Stimulated activated CD4-positive, alpha-beta T cell treated with anti-CD3 and anti-CD28 coated beads, TNF-alpha, amount 100 ng/mL, for 4 hours (primary cell): ENCODE data around the gene SHOC1.
"Not testable (repeated sequence)": the region's sequence is repeated elsewhere in the genome, so short reads cannot be mapped to it uniquely, and the experiment has no call there.

ENCODE experiments used
- DNase-seq, 3 experiments: peaks; one replicate each; pipeline ENCODE4 v3.0.0-alpha.2; 2020; ENCODE audit warnings: low read depth in 3 of 3

The SHOC1 gene

DNA sequence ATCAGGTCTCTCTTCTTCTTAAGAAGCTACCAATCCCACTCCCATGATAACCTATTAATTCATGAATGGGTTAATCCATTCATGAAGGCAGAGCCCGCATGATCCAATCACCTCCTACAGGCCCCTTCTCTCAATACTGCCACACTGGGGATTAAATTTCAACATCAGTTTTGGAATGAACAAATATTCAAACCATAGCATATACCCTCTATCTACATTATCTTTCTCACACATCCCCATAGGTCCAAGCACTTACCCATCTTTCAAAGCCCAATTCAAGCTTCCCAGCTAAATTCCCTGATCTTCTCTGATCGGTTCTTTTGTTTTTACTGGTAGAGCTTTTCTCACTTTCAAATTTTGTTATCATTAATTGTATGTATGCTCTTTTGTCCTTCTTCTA is 10.5 kb upstream of the SHOC1 start:
- no peak for DNase-seq

DNA sequence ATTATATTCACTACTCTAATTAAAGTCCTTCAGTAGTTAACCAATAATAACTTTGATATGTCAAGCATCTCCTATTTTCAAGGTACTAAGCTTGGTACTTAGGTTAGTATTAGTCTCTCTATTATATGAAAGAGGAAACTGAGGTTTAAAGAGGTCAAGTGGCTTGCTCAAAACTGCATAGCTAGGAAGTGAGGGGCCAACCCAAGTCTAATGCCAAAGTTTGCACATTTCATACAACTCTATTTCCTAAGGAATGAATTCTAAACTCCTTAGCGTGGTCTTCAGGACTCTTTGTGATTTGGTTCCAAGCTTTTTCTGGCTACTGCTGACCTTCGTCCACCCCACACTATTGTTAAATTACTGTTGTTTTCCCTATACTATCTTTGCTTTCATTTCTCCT is 9.9 kb upstream of the SHOC1 start:
- no peak for DNase-seq

DNA sequence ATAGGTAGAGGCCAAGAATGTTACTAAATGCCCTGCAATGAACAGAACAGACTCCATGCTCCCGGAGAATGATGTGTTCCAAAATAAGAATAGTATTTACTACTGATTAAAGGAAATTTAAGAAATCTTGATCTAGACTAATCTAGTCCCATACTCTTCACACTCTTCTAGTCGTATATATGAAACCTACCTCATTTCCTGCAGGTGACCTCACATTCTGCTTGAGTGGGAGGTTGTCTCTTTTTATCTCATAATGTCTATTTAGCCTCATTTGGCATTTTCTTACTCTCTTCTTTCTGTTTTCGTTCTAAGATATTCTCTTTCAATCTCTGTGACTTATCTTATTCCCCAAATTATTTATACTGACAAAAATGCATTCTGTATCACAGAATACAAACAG is 9.2 kb upstream of the SHOC1 start:
- DNase-seq, result no peak

DNA sequence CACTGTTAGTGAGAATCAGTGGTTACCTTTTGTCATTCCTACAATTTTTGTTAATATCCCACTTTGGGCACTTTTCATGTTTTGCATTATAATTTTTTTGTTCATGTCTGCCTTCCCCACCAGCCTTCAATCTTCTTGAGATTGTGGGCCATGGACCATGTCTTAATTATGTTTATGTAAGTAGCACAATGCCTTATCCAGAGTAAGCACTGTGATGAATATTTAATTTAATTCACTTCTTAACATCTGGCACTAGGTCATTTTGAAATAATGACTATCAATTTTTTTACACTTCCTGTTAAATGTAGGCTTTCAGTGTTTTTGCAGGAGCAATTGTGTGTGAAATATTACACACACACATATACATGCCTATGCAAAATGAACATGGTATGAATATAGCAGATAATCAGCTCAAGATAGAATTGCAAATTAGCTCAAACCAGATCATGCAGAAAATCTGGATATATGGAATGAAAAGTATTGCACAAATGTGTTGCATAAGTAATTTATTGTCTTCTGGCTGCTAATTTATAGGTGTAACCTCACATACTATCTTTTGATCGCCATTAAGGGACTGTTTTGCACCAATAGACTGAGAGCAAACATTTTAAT is 5.3 kb upstream of the SHOC1 start:
- no peak for DNase-seq

DNA sequence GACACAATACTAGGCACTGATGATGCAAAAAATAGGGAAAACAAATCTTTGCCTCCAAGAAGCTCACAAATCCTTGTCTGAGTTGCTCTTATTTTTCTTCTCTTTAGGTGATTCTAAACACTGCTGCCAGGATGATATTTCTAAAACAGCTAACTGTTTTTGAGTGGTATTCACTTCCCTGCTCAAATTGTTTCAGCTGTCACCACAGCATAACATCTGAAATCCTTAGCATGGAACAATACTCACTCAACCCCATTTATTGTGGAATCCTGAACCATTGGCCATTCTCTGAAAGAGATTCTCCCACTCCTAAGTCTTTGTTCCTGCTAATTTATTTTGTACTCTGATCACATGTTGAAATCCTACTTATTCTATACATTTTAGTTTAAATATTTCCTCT is 4.8 kb upstream of the SHOC1 start:
- no peak for DNase-seq

DNA sequence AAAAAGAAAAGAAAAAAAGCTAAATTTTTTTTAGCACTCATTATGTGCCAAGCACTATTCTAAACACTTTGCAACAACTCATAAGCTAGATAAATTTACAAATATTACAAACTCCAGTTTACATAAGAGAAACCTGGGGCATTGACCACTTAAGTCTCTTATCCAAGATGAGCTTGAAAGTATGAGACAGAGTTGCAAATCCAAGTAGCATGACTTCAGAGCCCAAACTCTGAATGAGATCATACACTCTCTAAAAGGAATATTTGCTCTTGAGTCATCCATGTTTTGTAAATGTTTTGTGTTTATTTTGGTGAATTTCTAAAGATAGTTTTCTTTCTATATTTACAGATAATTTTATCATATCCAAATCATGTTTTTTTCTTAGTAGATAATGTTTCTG is 4.0 kb upstream of the SHOC1 start:
- DNase-seq, result no peak

DNA sequence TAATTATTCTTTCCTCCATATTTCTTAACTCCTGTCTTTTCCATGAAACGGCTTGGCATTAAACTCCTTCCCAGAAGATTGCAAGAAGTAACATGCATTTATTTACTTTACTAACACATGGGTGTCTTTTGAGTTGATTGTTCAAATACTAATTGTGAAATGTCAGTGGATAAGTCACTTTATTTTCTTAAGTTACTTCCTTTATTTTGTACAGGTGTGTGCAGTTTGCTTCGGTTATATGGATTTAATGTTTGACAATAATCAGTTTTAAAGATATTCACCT is 761 bp upstream of the SHOC1 start:
- DNase-seq, result no peak

DNA sequence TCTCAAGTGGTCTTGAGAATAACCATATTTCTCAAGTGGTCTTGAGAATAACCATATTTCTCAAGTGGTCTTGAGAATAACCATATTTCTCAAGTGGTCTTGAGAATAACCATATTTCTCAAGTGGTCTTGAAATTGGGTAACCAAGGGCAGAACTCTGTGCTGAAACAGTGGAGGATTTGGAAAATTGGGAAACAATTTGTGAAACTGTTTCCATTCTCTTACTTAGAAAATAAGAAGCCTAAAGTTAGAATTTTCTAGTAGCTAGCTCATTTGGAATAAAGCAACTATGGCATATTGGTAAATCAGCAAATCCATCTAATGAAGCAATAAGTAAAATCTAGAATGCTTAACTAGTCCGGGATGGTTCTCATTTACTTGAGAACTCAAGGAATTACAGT is 2.9 kb downstream of the SHOC1 start:
- not testable (repeated sequence) for DNase-seq

DNA sequence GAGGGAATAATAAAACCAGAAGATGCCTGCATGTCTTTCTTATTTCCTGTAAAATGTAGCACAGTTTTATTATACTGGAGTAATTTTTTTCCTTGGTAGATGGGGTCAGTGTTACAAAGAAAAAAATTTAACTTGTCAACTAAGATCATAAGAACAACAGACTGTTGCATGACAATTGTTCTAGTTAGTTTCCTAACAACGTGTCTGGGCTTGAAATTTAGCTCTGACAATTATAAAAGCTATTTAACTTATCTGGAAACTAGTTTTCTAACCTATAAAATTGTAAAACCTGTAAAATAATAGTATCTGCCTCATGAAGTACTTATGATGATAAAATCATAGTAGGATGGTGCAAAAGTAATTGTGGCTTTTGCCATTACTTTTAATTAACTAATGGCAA is 4.9 kb downstream of the SHOC1 start:
- DNase-seq, result no peak

DNA sequence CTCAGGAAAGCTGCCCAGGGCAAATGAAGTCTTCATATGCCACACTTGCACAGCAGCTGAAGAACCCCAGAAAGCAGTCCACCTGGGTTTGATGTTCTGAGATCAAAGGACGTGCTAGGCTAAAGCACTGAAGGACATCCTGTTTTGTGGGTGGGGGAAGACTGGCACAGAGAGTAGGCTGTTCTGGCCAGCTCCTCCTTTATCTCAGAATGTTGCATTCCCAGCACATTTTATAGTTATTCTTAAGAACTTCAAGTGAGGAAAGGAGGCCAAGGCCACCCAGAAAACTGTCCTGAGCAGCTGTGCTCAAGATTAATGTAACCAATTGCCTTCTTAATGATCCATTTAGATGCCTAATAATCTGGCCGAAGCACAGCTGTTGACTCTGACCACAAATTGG is 10.9 kb downstream of the SHOC1 start:
- no peak for DNase-seq

DNA sequence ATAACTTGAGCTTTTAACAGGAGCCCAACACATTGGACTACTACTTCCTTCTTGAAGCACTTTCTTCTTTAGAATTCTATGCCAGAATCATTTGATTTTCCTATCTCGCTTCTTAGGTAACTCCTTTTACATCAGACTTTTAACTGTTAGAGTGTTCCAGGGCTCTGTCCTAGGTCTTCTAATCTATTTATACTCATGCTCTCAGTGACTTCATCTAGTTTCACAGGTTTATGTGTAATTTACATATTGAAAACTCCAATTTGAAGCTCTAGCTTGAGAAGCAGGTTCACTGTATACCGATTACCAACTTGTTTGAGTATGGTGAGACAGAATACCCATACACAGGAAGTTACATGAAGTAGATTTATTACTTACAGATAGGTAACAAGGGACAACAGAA is 11.3 kb downstream of the SHOC1 start:
- DNase-seq, result no peak

DNA sequence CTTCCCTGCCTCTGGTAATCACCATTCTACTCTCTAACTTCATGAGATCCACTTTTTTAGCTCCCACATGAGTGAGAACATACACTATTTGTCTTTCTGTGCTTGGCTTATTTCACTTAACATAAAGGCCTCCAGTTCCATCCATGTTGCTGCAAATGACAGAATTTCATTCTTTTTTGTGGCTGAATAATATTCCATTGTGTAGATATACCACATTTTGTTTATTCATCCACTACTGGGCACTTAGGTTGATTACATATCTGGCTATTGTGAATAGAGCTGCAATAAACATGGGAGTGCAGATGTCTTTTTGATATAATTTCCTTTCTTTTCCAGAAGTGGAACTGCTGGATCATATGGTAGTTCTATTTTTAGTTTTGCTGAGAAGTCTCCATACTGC is 28.7 kb downstream of the SHOC1 start:
- no peak for DNase-seq

DNA sequence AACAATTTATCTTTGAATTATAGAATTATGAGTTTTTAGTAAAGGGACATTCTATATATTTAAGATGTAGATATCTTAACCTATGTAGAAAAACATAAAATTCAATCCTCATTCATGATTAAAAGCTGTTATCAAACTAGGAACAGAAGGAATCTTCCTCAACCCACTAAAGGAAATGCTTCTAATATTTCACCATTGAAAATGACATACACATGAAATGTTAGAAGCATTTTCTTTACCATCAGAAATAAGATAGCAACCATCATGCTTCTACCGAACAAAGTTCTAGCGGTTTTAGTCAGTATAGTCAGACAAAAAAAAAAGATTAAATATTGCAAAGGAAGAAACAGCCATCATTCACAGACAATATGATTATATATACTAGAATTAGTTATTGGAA is 32.2 kb downstream of the SHOC1 start:
- no peak for DNase-seq

DNA sequence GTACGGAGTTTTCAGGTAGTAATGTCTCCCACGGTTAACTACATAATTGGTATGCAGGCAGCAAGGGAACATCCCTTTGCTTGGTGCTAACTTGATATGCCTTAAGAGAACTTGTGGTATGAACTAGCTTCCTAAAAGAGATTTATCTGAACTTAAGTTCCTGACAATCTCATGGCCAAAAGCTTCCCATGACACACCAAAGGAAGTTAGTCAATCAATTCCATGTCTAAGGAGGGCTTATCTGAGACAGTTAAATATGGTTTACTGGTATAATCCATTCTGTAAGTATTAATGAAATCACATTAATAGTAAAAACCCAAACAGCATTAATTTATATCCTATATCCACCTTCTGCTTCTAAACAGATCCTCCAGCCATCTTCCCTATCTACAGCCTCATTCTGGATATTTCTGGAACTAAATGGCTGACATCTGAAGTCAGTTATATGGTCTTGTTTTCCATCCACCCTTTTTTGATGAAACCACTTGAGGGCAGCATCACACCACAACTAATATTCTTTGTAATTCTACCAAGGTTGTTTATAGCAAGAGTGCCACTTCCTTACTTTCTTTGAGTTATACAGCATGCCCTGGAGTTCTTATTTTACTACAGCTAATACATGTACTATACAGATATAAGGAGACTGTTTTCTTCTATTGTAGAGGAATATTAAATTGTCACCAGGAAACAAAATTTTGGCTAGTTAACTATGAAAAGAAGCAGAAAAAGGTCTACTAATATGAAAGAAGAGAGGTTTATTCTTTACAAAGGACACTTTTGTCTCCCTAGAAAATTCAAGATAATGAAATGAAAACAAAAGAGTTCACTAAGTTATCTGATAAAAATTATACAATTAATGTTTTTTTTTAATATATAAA is 34.7 kb downstream of the SHOC1 start:
- peak in 1 of 3 experiments; percentile 36 for DNase-seq

DNA sequence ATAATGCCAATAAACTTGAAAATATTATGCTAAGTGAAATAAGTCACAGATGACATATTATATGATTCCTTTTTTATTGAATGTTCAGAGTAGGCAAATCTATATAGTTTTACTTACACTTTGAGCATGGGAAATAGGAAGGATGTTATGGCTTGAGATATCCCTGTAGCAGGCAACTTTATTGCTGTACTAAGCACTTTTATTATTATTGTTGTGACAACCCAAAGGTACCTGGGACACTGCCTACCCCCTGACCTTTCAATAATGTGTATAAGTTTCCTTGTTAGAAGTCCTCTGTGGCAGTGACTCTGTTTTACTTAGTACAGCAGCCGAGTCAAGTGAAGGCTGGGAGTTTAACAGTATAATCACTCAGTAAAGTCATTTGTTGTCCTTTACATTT is 39.9 kb downstream of the SHOC1 start:
- DNase-seq, result no peak

DNA sequence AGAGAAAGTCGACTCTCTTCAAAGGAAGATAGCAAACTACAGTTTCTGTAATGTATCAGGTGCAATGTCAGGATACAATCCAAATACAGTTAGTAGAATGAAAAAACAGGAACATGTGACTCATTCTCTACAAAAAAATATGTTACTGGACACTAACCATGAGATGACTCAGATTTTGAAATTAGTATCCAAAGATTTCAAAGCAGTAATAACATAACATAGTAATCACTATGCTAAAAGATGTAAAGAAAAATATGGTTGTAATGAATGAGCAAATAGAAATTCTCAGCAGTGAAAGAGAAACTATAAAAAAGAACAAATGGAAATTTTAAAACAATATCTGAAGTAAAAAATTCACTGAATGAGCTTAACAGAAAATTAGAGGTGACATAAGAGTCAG is 42.3 kb downstream of the SHOC1 start:
- no peak for DNase-seq
